HCT116 (cell line): ENCODE results near the gene SUFU.

Experiments
- CTCF ChIP-seq, 3 experiments: fragments of 200-600 bp in 1 of 3; sonication (generic) in 1 of 3; IDR thresholded peaks in 2 of 3; conservative IDR thresholded peaks in 1 of 3; 2 replicates each; pipeline ENCODE4 v1.5.1; 2012 to 2017; ENCODE audit warnings: low read depth in 2 of 3, low read length in 2 of 3, antibody characterized with exemption in 1 of 3, borderline replicate concordance in 1 of 3, control low read depth in 1 of 3, mild to moderate bottlenecking in 1 of 3, mixed read lengths in 1 of 3, mixed run types in 1 of 3, moderate library complexity in 1 of 3; ENCODE audit not compliant: insufficient read depth in 1 of 3
- POLR2A ChIP-seq: IDR thresholded peaks from 2 replicates; pipeline ENCODE4 v1.7.0; 2011; ENCODE audit warnings: borderline replicate concordance; ENCODE audit not compliant: insufficient read depth, insufficient read length; ENCODE audit errors: extremely low read depth
- ZFX ChIP-seq: fragments of 450-650 bp; IDR thresholded peaks from 2 replicates; pipeline ENCODE4 v1.6.1; 2017

DNA sequence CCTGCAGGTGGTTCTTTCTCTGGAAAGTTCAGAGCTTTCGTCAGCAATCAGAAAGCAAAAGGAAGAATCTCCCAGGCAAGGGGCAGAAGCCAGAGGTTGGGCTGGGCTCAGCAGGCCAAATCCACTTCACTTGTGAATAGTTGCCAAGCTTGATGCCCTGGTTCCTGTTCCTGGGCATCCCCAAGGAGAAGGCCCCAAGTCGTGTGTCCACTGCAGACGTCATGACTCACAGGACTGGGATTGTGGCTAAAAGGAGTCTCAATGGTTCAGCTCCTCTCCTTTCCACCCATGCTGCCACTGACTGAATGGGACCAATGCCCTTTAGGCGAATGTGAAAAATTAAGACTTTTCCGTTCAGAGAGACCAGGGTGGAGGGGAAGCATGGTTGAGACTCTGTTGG, 101.9 kb downstream of the SUFU start:
- TF ChIP-seq CTCF (IDR thresholded peaks at IDR 0.05 in 2 of 3, conservative IDR thresholded peaks at IDR 0.05 in 1 of 3; ENCODE audit: borderline replicate concordance in 1 of 3, insufficient read depth in 1 of 3, low read depth in 2 of 3, low read length in 2 of 3) (no peak), POLR2A (no peak), ZFX (no peak)
